D341Med (cell line): ENCODE results near the gene PCSK5.

Source experiments
- DNase-seq: peaks from one replicate; pipeline ENCODE4 v3.0.0; 2012; ENCODE audit warnings: low spot score

PCSK5 gene

GRCh38 chr9:76396597-76396996 lies 506.1 kb downstream of the PCSK5 start:
- no peak for DNase-seq

GRCh38 chr9:76399856-76400255 lies 509.4 kb downstream of the PCSK5 start:
- DNase-seq: no peak

GRCh38 chr9:76400534-76401096 lies 510.1 kb downstream of the PCSK5 start:
- no peak for DNase-seq

GRCh38 chr9:76401176-76401575 lies 510.7 kb downstream of the PCSK5 start:
- no peak for DNase-seq

GRCh38 chr9:76401580-76402354 lies 511.3 kb downstream of the PCSK5 start:
- no peak for DNase-seq

- peak; percentile 21 for DNase-seq
Observed at GRCh38 chr9:76403352-76403751, 512.9 kb downstream of the PCSK5 start.

- DNase-seq: no peak
Observed at GRCh38 chr9:76404401-76404800, 513.9 kb downstream of the PCSK5 start.

- no peak for DNase-seq
Observed at GRCh38 chr9:76405340-76405739, 514.9 kb downstream of the PCSK5 start.

- DNase-seq: no peak
Observed at GRCh38 chr9:76405868-76406267, 515.4 kb downstream of the PCSK5 start.
